Stimulated activated CD4-positive, alpha-beta T cell treated with anti-CD3 and anti-CD28 coated beads, Interleukin-12 subunit alpha, Interleukin-12 subunit beta, amount 100 ng/mL, for 48 hours (primary cell): ENCODE data around the gene CSTB.
"Not testable (repeated sequence)": the region's sequence is repeated elsewhere in the genome, so short reads cannot be mapped to it uniquely, and the experiment has no call there.

Experiments used
- DNase-seq, 3 donors: peaks; one replicate each; pipeline ENCODE4 v3.0.0-alpha.2; 2020; ENCODE audit warnings: low read depth in 2 of 3, low spot score in 1 of 3

Gene CSTB, protein sequence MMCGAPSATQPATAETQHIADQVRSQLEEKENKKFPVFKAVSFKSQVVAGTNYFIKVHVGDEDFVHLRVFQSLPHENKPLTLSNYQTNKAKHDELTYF

DNA sequence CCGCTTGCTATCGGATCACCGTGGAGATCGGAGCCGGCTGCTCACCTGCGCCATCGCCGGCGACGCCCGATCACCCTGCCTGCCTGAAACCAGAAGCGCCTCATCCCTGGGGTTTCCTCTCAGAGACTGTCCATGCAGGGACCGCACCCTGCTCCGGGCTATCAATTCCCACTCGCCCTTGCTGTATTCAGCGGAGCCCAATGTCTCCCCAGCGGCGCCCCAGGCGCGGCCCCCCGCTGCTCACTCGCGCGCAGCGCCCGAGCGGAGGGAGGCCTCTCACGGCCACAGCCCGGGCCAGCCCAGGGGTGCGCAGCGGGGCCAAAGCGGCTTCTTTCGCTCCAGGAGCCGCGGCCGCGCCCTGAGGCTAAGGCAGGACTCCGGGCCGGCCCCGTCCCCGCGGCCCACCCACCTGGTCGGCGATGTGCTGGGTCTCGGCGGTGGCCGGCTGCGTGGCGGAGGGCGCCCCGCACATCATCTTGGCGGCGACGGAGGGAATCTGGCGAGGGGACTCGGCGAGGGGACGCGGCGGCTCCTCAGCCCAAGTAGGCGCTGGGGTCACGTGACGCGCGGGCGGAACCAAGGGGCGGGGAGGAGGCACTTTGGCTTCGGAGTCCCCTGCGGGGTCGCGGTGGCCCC lies at the start of gene CSTB:
Gene CSTB, minus strand, starts transcription at position 514 of the 636 bp plus-strand sequence. Its CDS starts 39 bp downstream, at position 475.
- DNase-seq, result peak; percentile 38 to 83 (median 79)

DNA sequence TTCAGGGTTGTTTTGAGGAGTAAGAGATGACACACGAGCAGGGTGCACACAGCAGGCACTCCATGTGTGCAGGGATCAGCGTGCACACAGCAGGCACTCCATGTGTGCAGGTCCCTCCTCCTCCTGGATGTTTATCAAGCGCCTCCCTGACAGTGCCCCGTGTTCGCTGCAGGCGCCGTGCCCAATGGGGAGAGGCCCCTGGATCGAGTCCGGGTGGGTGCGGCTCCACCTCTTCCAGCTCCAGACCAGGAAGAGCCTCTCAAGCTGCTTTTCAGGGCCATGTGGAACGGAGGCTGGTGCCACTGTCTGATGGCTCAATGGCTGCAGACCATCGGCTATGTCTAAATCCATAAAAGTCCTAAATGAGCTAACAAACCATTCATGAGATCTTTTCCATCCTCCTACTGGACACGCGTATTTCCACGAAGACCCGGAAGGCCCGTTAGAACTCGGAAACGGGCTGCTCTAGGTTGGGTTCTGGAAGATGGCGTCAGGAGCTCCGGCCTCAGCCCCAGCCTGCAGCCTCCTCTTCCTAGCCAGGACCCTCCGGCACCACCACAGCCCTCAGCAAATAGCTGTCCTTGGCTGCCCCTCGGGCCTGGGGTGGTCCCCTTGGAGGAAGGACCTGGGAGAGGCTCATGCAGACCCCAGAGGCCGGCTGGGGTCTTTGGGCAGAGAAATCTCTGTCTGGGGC lies 49.3 kb upstream of the CSTB start:
- DNase-seq, result no peak

DNA sequence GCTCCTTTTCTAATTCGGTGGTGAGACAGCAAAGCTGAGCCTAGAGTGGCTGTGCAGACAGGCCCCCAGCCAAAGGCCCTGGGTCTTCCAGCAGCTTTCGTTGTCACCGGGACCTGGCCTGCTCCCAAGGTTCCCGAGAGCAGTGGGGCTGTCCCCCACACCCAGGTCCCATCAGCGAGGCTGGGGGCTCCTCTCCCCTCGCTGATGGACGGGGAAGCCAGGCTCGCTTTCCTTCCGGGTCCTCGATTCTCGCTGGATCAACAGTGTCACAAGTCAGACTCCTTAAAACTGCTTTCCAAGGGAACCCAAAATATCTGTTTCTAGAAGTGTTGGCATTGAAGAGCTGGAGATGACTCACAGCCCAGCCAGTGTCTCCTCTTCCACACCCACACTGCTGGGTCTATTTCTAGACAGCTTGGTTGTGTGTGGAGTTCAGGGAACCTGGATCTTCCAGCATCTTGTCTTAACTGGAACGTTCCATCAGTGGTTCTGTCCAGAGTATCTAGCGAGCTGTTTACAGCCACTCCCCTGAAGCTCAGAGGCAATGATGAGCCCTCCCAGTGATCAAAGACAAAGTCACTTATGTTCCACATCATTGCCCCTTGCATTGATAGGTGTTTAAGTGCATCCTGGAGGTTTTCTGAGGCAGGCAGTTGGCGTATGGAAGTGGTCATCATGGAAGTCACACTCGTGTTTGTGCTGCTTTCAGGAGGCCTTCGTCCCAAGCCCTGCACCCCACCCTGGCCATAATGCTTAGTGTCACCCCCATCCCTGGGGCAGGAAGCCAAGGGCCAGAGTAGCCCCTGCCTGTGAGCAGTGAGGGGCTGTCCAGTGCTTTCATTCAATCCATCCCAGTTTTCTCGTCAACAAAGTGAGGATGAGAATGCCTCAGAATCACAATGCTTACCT lies 48.5 kb upstream of the CSTB start:
- DNase-seq, result no peak

DNA sequence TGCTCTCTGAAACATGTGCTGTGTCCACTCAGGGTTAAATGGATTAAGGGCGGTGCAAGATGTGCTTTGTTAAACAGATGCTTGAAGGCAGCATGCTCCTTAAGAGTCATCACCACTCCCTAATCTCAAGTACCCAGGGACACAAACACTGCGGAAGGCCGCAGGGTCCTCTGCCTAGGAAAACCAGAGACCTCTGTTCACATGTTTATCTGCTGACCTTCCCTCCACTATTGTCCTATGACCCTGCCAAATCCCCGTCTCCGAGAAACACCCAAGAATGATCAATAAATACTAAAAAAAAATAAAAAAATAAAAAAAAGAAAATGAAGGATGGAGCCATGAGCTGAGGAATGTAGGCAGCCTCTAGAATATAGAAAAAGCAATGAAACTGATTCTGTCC lies 46.6 kb upstream of the CSTB start:
- not testable (repeated sequence) for DNase-seq

DNA sequence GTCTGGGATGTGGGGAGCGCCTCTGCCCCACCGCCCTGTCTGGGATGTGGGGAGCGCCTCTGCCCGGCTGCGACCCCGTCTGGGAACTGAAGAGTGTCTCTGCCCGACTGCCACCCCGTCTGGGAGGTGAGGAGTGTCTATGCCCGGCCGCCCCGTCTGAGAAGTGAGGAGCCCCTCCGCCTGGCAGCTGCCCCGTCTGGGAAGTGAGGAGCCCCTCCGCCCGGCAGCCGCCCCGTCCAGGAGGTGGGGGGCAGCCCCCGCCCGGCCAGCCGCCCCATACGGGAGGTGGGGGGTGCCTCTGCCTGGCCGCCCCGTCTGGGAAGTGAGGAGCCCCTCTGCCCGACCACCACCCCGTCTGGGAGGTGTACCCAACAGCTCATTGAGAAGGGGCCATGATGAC lies 46.1 kb upstream of the CSTB start:
- DNase-seq, result not testable (repeated sequence)

DNA sequence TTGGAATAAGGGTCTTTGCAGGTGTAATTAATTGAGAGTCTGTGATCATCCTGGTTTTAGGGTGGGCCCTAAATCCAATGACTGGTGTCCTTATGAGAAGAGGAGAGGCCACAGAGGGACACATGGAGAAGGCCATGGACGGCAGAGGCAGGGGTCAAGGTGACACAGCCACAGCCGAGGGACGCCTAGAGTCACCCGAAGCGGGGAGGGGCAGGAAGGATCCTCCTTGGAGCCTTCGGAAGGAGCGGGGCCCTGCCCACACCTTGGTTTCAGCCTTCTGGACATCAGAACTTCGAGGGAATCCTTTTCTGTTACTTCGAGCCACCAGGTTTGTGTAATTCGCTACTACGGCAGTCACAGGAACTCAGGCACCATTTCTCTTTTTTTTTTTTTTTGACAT lies 44.4 kb upstream of the CSTB start:
- no peak for DNase-seq

DNA sequence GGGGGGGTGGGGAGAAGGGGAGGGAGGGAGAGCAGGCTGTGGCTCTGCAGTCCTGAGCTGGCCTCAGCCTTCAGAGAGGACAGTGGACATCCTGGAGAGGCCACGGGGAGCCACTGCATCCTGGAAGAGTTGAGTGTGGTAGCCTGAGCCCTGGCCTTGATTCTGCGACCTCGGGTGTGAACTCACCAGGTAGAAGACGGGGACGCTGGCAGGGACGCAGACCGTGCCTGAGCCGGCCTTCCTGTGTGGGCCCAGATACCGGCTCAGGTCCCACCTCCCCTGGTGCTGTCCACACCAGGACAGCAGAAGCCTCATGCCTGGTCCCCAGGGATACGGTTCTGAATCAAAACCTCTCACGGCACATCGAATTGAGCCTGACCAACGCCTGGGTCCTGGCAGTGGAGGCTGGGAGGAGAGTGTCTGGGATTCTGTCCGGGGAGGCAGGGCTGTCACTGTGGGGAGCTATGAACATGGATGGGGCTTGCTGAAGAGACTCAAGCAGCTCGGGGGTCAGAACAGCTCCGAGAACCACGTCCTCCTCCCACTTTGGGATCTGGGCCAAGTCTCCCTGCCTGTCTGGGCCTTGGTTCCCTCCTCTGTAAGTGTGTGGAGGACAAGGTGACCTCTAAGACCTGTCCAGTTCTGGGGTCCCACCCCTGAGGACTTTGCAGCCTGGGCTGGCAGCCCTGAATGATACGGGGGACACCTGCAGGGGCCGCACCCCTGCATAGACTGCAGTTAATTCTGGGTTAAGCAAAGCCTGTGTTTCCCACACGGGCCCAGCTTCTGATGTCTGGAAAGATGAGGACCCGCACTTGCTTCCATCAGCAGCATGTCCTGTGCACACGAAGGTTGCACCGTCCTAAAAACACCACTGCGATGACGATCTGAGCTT lies 43.6 kb upstream of the CSTB start:
- no peak for DNase-seq

DNA sequence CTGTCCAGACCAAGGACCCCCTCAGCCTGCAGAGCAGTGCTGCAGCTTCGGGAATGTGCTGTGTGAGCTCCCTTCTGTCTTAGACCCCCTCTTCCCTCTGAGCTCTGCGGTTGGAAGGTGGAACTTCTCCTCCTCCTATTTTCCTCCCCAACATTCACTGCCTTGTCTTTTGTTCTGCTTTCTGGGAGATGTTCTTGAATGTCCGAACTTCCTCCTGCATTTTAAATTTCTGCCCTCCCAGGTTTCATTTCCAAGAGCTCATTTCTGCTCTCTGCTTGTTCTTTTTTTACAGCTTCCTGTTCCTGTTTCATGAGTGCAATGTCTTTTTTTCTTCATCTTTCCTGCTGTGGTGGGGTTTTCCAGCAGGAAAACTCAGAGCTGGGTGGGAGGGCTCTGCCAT lies 42.6 kb upstream of the CSTB start:
- DNase-seq, result no peak

DNA sequence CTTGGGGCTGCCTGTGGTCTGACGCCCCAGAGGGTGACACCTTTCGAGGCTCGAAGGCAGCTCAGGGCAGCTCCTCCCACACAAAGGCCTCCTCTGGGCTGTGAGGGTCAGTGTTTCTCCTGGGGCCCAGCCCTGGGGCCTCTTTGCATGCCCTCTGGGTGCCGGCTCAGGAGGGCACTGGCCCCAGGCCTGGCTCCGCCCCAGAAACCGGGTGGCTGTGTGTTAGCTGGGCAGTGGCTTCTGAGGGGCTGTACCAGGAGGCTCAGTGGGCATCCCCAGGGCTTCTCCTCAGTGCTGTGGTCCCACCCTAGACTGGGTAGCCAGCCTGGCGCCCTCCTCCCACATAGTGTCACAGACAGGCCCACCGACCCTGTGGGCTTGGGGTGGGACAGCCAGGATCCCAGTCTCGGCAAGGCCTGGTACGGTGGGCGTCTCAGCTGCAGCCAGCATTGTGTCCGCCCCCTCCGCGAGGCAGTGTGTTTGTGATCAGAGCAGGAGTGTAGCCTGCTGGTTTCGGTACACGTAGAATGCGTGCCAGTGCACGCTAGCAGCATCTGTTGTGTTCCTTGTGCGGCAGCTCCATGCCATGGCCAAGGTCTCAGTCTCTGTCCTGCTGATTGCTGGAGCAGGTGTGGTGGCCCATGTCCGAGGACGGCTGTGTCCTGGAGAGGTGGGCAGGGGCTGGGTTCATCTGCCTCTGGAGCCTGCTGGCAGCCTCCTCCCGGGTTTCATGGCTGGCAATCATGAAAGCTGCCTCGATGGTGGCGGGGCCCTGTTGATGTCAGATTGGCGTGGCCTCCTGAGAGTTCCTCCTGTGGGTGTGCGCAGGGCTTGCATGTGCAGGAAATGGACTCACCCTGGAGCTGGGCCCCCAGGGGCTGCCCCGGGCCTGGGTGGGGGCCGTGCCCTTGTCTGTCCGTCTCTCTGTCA lies 41.3 kb upstream of the CSTB start:
- no peak for DNase-seq

DNA sequence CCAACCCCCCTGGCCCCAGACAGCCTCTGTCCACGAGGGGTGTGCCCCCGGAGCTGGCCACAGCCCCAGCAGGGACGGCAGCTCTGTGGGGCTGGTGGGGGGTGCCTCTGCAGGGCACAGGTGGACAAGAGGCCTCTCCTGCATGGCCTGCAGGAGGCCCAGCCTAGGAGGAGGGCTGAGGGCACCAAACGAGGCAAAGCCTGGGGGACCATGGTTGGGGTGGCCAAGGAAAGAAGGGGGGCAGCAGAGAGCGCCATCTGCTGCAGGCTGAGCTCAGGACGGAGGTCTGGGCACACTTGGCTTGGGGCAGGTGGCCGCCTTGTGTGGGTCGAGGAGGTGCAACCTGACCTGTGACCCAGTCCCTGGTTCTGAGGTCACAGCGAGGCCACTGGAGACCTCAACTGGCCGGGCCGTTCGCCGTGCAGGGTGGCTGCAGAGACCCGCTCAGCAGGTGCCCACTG lies 40.5 kb upstream of the CSTB start:
- DNase-seq, result no peak

DNA sequence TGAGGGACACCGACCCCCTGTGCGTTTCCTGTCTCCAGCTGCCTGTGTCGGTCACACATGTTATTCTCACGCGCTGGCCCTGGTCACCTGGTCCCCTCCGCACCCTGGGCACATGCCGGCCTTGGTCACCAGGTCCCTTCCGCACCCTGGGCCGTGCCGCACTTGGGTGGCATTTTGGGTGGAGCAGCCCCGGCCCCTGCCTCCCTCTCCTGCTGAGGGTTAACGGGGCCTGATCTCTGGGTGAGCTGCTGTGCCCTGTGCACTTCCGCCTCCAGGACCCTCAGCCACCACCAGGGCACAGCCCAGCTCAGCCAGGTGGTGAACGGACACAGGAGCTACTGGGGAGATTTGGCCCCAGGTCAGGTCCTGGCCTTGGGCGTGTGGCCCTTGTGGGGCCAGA lies 39.9 kb upstream of the CSTB start:
- DNase-seq, result no peak

DNA sequence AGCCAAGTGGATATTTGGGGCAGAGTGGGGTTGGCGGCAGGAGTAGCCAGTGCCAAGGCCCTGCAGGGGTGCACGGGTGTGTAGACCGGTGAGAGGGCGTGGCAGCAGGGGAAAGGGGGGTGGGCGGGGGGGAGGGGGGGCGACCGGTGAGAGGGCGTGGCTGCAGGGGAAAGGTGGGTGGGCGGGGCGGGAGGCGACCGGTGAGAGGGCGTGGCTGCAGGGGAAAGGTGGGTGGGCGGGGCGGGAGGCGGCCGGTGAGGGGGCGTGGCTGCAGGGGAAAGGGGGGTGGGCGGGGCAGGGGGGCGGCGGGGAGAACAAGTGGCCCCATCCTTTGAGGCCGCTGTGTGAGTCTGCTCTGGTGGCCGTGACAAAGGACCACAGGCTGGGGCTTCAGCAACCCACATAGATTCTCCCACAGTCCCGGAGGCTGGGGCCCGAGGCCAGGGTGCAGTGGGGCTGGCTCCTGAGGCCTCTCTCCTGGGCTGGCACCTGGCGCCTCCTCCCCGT lies 39.1 kb upstream of the CSTB start:
- no peak for DNase-seq

DNA sequence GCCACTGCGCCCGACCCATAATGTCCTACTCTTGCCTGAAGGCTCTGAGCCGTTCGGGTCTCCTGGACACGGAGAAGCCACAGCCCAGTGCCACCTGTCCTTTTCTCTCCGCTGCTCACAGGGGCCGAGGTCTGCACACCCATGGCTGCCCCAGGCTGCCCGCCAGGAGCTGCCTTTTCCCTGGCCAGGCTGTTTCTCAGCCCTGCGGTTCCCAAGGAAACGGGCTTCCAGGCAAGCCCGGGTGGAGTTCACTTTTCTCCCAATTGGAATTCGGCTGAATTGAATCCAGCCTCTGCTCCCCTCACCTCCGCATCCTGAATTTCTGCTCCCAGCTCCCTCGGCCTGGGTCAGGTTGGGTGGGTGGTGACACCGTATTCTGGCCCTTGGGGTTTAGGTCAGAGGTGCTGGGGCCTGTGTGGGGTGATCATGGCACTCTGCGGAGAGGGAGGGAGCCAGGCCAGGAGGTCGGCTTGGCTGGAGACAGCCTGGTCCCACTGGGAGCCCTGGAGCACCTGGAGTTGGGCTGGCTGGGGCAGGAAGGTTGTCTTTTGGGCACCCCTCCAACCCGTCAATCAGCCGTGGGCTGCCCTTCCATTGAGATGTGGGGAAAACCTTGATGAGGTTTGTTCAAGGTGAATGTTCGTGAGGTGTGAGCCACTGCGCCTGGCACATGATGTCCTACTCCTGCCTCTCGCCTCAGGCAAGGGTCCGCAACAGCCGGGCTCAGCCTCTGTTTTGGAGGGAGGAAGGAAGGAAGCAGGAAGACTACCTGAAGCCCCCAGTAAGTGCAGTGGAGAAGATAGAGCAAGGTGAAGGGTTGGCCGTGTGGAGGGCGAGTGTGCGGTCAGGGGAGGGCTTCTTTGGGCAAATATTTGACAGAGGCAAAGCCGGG lies 38.4 kb upstream of the CSTB start:
- no peak for DNase-seq

DNA sequence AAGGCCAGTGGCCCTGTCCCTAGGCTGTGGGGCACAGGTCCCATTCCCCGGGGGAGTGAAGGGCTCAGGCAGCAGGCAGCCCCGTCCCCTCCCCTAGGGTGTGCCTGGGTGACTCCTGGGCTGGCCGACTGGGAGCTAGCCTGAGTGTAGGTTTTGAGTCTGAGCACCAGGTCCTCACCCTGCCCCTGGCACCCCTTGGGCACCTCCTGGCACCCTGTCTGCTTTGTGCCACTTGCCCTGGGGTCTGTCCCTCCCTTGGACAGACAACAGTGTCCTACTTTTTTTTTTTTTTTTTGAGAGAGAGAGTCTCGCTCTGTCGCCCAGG lies 37.5 kb upstream of the CSTB start:
- DNase-seq, result no peak

DNA sequence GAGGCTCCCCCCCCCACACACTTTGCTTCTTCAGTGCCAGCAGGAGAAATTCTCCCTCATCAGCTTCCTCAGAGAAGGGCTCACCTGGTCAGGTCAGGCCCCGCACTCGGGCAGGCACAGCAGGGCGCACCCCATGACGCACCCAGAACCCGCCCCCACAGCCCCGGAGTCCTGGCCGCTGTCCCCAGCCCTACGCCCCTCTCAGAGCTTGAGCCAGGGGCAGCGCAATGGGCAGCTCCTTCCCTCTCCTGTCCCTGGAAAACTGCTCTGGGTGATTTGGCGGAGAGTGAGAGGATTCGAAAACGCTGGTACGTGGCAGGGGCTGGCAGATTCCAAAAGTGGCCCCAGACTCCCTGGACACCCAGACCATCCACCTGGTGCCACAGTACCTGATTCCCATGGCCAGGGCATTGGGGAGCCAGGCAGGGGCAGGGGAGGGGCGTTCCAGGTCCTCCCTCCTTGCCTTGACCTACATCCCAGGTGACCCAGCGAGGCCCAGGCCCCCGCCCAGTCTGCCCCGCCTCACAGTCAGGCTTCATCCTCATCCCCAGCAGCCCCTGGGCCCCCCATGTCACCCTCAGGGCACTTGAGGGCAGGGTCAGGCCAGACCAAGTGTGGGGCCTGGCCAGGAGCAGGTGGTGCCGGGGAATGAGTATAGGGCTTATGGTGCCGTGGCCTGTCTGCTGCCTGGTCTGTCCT lies 37.0 kb upstream of the CSTB start:
- DNase-seq, result no peak

DNA sequence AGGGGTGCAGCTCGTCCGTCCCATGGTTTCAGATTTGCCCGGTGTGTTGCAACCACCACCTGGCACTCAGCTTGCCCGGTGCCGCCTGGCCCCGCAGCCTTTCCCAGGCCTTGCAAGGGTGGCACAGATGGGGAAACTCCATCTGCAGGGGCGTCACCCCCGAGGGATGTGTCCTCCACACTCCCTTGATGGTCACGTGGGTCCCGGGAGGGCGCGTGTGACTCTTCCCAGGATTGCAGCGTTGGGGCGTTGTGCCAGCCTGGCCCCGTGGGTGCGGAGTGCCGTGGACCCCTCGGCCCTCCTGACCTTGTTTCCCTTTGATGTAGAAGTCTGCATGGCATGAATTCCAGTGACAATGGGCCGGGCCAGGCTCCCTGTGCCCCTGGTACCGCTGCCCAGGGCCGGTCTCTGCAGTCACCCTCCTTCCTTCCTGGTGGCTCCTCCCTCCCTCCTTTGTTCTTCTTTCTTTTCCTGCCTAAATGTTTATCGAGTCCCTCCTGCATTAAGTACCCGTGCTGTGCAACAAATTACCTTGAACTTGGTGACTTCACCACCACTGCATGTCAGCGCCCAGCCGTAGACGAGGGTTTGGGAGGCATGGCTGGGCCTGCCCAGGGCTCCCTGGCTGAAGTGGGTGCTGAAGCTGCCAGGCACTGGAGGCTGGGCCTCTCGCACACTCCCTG lies 36.2 kb upstream of the CSTB start:
- DNase-seq, result no peak
